GM06990 (cell line): ENCODE measurements around the gene NOL3.

Experiments
- DNase-seq: peaks from one replicate; pipeline ENCODE4 v3.0.0-alpha.2; 2011; ENCODE audit not compliant: insufficient read length; ENCODE audit errors: extremely low read depth
- H3K27me3 ChIP-seq: replicated peaks from 2 replicates; pipeline ENCODE4 v1.6.0; 2011; ENCODE audit warnings: low read length; ENCODE audit not compliant: control insufficient read depth, insufficient read depth
- H3K36me3 ChIP-seq: 2 replicates; pipeline ENCODE4 v1.5.1; 2011; ENCODE audit warnings: low read length; ENCODE audit not compliant: control insufficient read depth, insufficient read depth
- H3K4me3 ChIP-seq: replicated peaks from 2 replicates; pipeline ENCODE4 v1.5.1; 2011; ENCODE audit warnings: low read depth, mild to moderate bottlenecking, control low read depth, low read length
- CTCF ChIP-seq: IDR thresholded peaks from 2 replicates; pipeline ENCODE4 v1.5.1; 2011; ENCODE audit warnings: low read length, control low read depth, mild to moderate bottlenecking, inconsistent platforms; ENCODE audit not compliant: insufficient read depth, poor library complexity, severe bottlenecking

Gene NOL3

GRCh38 chr16:67173323-67173722 lies 3.0 kb downstream of the NOL3 start:
- H3K27me3 ChIP-seq: no peaks in the 10 kb centered on the region
- H3K4me3 ChIP-seq: no peak overlapping the region
- H3K36me3 ChIP-seq: no peaks in the 10 kb centered on the region
- DNase-seq: no peak
- no peak for TF ChIP-seq CTCF

- Histone ChIP-seq H3K4me3 (peak overlapping the region; percentile 37), H3K36me3 (no peaks in the 10 kb centered on the region), H3K27me3 (no peaks in the 10 kb centered on the region)
- TF ChIP-seq CTCF: peak; percentile 28
- DNase-seq: peak; percentile 80
Observed at GRCh38 chr16:67173808-67174705, 3.7 kb downstream of the NOL3 start.

GRCh38 chr16:67174706-67175231 lies 4.4 kb downstream of the NOL3 start:
- DNase-seq: no peak
- Histone ChIP-seq H3K4me3 (no peak overlapping the region; the same call in 1 of the 2 replicates), H3K36me3 (no peaks in the 10 kb centered on the region; the same call in 1 of the 2 replicates), H3K27me3 (no peaks in the 10 kb centered on the region)
- TF ChIP-seq CTCF: no peak

- Histone ChIP-seq H3K4me3 (no peak overlapping the region), H3K36me3 (no peaks in the 10 kb centered on the region; the same call in 1 of the 2 replicates), H3K27me3 (no peaks in the 10 kb centered on the region)
- no peak for TF ChIP-seq CTCF
- DNase-seq: no peak
Observed at GRCh38 chr16:67176662-67177061, 6.3 kb downstream of the NOL3 start.

DNA sequence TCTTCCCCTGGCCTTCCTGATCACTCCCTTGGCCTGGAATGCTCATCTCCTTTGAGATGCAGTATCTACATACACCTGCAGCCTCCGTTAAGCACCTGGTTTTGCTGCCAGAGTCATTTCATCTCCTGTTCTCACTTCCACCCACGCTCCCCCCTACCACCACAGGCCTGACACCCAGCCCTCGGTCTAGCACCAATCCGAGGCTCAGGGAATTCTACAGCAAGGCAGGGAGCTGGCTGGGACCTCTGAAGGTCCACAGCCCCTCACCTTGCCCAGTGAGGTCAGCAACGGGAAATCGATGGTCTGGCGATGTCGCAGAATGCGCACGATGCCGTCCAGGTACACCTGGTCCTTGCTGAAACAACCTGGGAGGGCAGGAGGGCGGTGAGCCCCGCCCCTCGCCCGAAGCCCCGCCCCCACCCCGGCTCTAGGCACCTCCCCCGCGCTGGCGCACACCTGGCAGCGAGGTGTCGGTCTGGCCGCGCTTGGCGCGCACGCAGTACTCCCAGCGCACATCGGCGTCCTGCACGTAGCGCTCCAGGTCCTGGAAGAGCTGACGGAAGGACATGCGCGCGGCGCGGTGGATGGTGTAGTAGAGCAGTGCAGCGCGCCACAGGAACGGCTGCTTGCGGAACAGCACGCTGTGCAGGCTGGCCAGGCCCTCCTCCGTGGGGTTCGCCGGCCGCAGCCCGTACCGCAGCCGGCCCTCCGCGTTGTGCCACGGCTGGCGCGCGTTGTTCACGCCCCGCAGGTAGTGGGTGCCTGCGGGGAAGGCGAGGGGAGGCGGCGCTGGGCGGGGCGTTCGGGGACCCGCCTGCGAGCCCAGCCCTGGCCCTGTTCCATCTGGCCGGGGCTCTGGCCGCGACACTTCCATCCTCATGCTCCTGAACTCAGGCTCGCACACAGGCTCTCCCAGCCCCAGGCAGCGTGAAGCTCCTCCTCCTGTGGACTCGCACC lies 7.7 kb downstream of the NOL3 start:
- Histone ChIP-seq H3K36me3 (no peaks in the 10 kb centered on the region; the same call in 1 of the 2 replicates), H3K4me3 (peak overlapping the region; percentile 51), H3K27me3 (no peaks in the 10 kb centered on the region)
- DNase-seq: peak; percentile 65
- TF ChIP-seq CTCF: no peak
